ENCODE data around the gene ATF6B. TPM values are rescaled to one million over a fixed set of nuclear protein-coding genes. Genes with fewer than 3 reads are reported as not detected.

ATF6B gene
- total and polyA plus RNA-seq, 2 of the 8 experiments (the other 6 are each of a cell fraction or from before 2014, with no cell fraction given), result 38.1 to 42.2 TPM

- TF ChIP-seq SP2 (IDR thresholded peaks at IDR 0.05; ENCODE audit: low read length) (no peak), USF2 (IDR thresholded peaks at IDR 0.05; ENCODE audit: low read length) (no peak)
These were observed 43.2 kb upstream of the ATF6B start (continued) for GRCh38 chr6:32171234-32171633.

Measured in H1 (cell line).